ENCODE results near the gene GAK. TPM values are rescaled to one million over a fixed set of nuclear protein-coding genes. Genes with fewer than 3 reads are reported as not detected.
"Not testable (repeated sequence)": the region's sequence is repeated elsewhere in the genome, so short reads cannot be mapped to it uniquely, and the experiment has no call there.

The GAK gene
- total RNA-seq, 1 experiment from 2014 or later = 119 TPM

DNA sequence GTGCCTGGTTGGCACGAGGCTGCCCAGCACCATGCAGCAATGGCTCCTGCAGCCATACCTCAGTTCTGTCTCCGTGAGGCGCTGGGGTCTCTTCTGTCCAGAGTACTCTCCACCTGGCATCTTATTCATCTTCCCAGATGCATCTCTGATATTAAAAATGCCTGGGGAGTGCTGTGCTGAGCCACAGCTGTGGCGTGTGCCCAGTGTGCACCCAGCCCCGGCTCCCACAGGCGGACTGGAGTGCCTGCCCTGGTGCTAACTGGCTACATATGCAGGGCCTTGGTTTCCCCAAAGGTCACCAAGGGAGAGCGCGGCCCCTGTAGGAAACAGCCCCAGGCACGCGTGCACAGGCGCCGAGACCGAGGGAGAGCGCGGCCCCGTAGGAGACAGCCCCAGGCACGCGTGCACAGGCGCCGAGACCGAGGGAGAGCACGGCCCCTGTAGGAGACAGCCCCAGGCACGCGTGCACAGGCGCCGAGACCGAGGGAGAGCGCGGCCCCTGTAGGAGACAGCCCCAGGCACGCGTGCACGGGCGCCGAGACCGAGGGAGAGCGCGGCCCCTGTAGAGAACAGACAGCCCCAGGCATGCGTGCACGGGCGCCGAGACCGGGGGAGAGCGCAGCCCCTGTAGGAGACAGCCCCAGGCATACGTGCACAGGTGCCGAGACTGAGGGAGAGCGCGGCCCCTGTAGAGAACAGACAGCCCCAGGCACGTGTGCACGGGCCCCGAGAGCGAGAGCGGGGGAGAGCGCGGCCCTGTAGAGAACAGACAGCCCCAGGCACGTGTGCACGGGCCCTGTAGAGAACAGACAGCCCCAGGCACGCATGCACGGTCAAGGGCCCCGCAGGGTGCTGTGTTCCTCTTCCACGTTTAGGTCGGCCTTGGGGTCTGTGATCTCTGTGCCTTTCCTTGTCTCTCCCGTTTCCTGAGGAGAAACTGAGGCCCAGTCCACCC lies 14.7 kb upstream of the GAK start:
- no peak for DNase-seq (ENCODE audit: low read depth, low spot score)

GRCh38 chr4:946103-946450 lies 14.0 kb upstream of the GAK start:
- in situ Hi-C loops (cut with HindIII; ENCODE audit: low pct_unique_long_range_greater_than_20kb, low sequenced_read_pairs) = no loop called here
- DNase-seq (ENCODE audit: low read depth, low spot score) = no peak

More for the DNA sequence above, 14.7 kb upstream of the GAK start:
- in situ Hi-C loops (cut with HindIII; ENCODE audit: low pct_unique_long_range_greater_than_20kb, low sequenced_read_pairs) = no loop called here

GRCh38 chr4:945274-946102 lies 13.4 kb upstream of the GAK start:
- in situ Hi-C loops (cut with HindIII; ENCODE audit: low pct_unique_long_range_greater_than_20kb, low sequenced_read_pairs) = no loop called here
- no peak for DNase-seq (ENCODE audit: low read depth, low spot score)

GRCh38 chr4:939508-939907 lies 7.4 kb upstream of the GAK start:
- in situ Hi-C loops (cut with HindIII; ENCODE audit: low pct_unique_long_range_greater_than_20kb, low sequenced_read_pairs); DNase-seq (ENCODE audit: low read depth, low spot score): not testable (repeated sequence)

DNA sequence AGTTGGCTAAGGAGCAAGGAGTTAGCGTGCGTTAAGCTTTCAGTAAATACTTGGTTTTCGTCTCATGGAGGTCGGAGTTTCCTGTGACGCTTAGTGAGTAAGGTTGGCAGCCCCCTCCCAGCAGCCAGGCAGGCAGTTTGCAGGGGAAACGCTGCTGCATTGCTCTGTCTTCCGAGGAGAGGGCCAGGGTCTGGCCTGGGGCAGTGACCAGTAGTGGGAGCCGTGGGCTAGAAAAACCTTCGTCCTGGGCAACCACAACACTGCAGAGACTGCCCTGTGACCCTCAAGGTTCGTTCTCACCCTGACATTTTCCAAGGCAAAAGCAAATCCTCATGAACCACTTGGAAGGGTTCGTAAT lies 576 bp upstream of the GAK start:
- DNase-seq (ENCODE audit: low read depth, low spot score) = no peak
- in situ Hi-C loops (cut with HindIII; ENCODE audit: low pct_unique_long_range_greater_than_20kb, low sequenced_read_pairs) = no loop called here

- in situ Hi-C loops (cut with HindIII; ENCODE audit: low pct_unique_long_range_greater_than_20kb, low sequenced_read_pairs) = no loop called here
- no peak for DNase-seq (ENCODE audit: low read depth, low spot score)
These were observed 739 bp downstream of the GAK start for GRCh38 chr4:931194-931959.

DNA sequence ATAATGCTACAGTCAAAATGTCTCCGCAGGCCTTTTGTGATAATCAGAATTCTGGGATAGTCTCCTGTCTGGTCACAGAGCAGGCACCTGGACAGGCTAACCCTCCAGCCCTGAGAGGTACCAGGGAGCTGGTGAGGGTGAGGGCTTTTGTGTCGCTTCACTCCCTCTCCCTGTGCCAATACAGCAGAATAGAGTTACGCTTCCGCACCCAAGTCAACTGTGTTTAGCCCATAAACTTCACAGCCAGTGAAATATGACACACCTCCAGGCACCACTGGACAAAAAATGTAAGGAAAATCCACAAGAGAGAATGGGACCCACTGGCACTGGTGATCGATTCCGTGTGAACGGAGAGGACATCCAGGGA lies 1.3 kb downstream of the GAK start:
- in situ Hi-C loops (cut with HindIII; ENCODE audit: low pct_unique_long_range_greater_than_20kb, low sequenced_read_pairs) = no loop called here
- DNase-seq (ENCODE audit: low read depth, low spot score) = no peak

- DNase-seq (ENCODE audit: low read depth, low spot score) = no peak
- in situ Hi-C loops (cut with HindIII; ENCODE audit: low pct_unique_long_range_greater_than_20kb, low sequenced_read_pairs) = no loop called here
These were observed 2.0 kb downstream of the GAK start for GRCh38 chr4:930028-930551.

GRCh38 chr4:929096-929765 lies 2.9 kb downstream of the GAK start:
- in situ Hi-C loops (cut with HindIII; ENCODE audit: low pct_unique_long_range_greater_than_20kb, low sequenced_read_pairs) = no loop called here
- no peak for DNase-seq (ENCODE audit: low read depth, low spot score)

DNA sequence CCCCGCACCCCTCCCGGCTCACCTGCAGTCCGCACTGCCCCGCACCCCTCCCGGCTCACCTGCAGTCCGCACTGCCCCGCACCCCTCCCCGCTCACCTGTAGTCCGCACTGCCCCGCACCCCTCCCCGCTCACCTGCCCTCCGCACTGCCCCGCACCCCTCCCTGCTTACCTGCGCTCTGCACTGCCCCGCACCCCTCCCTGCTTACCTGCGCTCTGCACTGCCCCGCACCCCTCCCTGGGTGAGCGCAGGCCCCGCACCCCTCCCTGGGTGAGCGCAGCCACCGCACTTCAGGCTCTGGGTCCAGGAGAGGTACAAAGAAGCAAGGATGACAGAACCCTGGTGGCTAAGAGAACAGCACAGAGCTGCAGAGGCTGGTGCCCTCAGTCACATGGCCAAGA lies 4.5 kb downstream of the GAK start:
- DNase-seq (ENCODE audit: low read depth, low spot score); in situ Hi-C loops (cut with HindIII; ENCODE audit: low pct_unique_long_range_greater_than_20kb, low sequenced_read_pairs): not testable (repeated sequence)

DNA sequence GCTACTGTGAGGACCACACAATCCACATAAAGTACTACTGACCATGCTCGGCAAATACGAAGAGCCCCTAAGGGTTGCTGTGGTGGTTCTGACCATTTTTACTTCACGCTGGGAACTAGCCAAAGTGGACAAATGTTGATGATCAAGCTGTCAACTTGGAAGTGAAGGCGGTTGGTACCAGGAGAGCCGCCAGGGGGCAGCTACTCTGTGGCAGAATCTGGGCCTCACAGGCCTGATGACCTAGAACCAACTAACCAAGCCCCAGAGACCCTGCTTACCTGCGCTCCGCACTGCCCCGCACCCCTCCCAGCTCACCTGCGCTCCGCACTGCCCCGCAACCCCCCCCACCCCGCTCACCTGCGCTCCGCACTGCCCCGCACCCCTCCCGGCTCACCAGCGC lies 5.6 kb downstream of the GAK start:
- DNase-seq (ENCODE audit: low read depth, low spot score) = peak; percentile 65
- in situ Hi-C loops (cut with HindIII; ENCODE audit: low pct_unique_long_range_greater_than_20kb, low sequenced_read_pairs) = no loop called here

DNA sequence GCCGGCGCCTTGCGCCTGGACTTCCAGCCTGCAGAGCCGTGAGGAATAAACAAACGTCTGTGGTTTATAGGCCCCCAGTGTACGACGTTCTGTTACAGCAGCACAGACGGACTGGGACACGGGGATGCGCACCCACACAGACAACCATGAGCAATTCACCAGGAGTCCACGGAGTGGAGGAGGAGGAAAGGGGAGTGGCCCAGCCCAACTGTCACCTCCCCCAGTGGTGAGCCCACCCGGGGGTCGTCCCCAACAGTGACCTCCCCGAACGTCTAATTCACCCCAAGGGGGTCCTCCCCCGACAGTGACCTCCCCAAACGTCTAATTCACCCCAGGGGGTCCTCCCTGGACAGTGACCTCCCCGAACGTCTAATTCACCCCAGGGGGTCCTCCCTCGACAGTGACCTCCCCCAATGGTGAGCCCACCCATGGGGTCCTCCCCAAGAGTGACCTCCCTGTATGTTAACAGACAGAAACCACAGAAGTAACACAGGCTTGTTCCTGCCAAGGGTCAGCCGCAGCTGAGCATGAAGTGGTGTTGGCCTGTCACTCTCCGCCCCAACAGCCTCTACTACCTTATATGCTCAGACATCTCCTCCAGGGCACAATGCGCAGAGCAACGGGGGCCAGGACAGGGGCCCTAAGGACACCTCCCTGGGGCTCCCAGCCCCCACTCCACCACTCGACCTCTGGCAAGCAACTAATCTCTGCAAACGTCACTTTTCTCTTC lies 6.2 kb downstream of the GAK start:
- in situ Hi-C loops (cut with HindIII; ENCODE audit: low pct_unique_long_range_greater_than_20kb, low sequenced_read_pairs) = no loop called here
- no peak for DNase-seq (ENCODE audit: low read depth, low spot score)

GRCh38 chr4:925171-925570 lies 6.9 kb downstream of the GAK start:
- DNase-seq (ENCODE audit: low read depth, low spot score) = no peak
- in situ Hi-C loops (cut with HindIII; ENCODE audit: low pct_unique_long_range_greater_than_20kb, low sequenced_read_pairs) = no loop called here

GRCh38 chr4:924107-925096 lies 7.7 kb downstream of the GAK start:
- in situ Hi-C loops (cut with HindIII; ENCODE audit: low pct_unique_long_range_greater_than_20kb, low sequenced_read_pairs) = no loop called here
- no peak for DNase-seq (ENCODE audit: low read depth, low spot score)

DNA sequence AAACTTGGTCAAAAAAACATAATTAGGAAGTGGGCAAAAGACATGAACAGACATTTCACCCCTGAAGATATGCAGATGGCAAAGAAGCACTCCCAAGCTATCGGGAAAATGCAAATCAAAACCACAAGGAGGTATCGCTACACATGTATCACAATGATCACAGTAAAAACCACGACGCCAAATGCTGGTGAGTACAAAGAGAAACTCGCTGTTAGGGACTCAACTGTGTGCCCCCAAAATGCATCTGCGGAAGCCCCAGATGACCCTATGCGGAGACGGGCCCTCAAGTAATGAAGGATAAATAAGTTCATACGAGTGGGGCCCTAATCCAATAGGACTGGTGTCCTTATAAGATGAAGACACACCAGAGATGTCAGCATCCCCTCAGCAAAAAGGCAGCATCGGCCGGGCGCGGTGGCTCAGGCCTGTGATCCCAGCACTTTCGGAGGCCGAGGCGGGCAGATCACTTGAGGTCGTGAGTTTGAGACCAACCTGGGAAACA lies 10.2 kb downstream of the GAK start:
- DNase-seq (ENCODE audit: low read depth, low spot score) = no peak
- in situ Hi-C loops (cut with HindIII; ENCODE audit: low pct_unique_long_range_greater_than_20kb, low sequenced_read_pairs) = no loop called here
